HG03060 (cell line): ENCODE data around the gene BICC1.
"Not testable (repeated sequence)": the region's sequence is repeated elsewhere in the genome, so short reads cannot be mapped to it uniquely, and the experiment has no call there.

Experiments
- ATAC-seq: cut with Tn5 transposase; IDR thresholded peaks from one replicate; pipeline ENCODE4 v1.9.1; 2021; ENCODE audit warnings: low read depth, moderate number of reproducible peaks; ENCODE audit not compliant: unreplicated experiment

The BICC1 gene

GRCh38 chr10:58839771-58840170, 327.1 kb downstream of the BICC1 start:
- no peak for ATAC-seq

- no peak for ATAC-seq
These were observed 328.3 kb downstream of the BICC1 start for GRCh38 chr10:58840840-58841435.

GRCh38 chr10:58842860-58843376, 330.2 kb downstream of the BICC1 start:
- no peak for ATAC-seq

DNA sequence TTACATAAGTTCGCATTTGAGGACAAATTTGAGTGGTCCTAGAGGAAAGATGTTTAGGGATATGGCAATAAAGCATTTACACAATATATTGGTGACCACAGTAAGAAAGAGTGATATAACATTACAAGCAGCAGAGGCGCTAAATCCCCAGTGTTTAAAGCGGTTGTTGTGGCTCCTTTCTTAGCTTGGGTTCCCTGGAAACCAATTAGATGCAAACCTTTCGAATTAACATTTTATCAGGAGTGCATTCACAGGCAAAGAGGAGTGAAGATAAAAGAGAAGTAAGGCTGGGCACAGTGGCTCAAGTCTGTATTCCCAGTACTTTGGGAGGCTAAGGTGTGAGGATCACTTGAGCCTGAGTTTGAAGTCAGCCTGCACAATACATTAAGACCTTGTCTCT, 331.1 kb downstream of the BICC1 start:
- no peak for ATAC-seq

- no peak for ATAC-seq
These were observed 332.0 kb downstream of the BICC1 start for GRCh38 chr10:58844680-58845079.

DNA sequence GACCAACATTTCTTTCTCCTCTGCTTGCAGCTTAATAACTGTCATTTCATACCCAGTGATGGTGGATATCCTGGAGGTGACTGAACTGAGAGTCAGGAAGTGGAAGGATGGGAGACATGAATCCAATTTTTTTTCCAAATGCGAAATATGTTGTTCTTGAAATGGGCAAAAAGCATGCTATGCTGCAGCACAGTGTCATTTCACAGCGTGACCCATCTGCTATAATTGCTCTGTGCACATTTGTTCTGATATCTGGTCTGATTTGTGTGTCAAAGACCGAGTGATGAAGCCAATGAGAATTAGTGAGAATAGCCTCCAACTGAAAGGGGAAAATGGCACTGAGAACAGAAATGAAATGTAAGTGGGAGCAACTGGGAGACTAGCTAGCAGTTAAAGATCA, 334.2 kb downstream of the BICC1 start:
- no peak for ATAC-seq

GRCh38 chr10:58851606-58852005, 338.9 kb downstream of the BICC1 start:
- ATAC-seq: no peak

DNA sequence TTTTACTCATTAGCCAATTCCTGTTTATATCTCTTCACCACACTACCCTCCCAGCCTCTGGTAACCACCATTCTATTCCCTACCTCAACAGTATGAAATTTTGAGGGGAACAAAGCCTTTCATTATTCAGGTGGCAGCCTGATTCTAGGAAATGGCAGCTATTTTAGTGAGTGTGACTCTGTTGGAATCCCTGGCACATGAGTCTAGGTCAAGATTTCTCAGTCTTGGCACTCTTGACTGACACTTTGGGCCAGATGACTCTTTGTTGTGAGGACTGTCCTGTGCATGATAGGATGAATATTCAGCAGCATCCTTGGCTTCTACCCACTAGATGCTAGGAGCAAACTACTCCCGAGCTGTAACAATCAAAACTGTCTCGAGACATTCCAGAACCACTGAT, 341.0 kb downstream of the BICC1 start:
- ATAC-seq: no peak

GRCh38 chr10:58854811-58855210, 342.1 kb downstream of the BICC1 start:
- no peak for ATAC-seq

DNA sequence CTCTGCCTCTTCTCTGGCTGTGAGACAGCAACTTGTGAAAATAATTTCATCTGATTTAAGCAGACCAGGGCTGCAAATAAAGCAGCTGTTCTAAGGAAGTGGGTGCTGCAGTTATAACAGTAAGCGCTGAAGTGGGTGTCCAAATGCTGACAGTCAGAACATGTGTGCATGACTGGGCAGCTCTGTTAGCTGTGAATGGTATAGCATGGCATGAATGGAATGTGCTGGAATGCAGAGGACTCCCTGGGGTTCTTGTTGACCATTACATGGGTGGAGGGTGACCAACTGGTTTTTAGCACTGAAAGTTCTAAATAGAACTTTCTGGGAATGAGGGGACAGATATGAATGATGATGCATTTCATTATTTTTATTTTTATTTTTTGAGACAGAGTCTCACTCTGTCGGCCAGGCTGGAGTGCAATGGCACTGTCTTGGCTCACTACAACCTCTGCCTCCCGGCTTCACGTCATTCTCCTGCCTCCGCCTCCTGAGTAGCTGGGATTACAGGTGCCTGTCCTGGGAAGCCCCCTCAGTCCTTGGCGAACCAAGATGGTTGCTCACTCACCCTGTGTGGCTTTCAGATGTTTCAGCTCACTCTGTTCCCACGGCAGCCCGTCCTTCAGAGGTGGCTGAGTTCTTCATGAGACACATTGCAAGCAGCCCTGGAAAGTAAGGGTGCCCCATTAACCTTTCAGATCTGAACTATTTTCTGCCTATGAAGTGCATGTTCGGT, 344.0 kb downstream of the BICC1 start:
- ATAC-seq: no peak

GRCh38 chr10:58857251-58857805, 344.7 kb downstream of the BICC1 start:
- ATAC-seq: no peak

- ATAC-seq: not testable (repeated sequence)
These were observed 345.5 kb downstream of the BICC1 start for GRCh38 chr10:58858123-58858522.

- ATAC-seq: no peak
These were observed 346.9 kb downstream of the BICC1 start for GRCh38 chr10:58859526-58859925.

DNA sequence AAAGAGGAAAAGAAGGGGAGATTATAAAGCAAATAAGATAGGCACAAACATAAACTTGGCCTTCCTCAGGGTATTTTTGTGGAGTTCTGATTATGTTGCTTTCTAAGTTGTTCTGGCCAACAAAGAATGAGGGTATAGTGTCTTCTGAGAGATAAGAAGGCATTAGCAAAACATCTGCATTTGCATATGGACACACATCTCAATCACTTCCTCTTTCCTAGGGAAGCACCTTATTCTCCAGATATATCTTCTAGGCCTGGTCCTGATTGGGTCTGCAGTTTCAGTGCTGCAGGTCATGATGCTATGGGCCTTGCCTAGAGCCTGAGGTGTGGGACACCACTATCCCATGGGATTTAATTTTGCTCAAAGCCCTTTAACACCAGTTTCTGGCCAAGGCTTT, 355.0 kb downstream of the BICC1 start:
- ATAC-seq: no peak

DNA sequence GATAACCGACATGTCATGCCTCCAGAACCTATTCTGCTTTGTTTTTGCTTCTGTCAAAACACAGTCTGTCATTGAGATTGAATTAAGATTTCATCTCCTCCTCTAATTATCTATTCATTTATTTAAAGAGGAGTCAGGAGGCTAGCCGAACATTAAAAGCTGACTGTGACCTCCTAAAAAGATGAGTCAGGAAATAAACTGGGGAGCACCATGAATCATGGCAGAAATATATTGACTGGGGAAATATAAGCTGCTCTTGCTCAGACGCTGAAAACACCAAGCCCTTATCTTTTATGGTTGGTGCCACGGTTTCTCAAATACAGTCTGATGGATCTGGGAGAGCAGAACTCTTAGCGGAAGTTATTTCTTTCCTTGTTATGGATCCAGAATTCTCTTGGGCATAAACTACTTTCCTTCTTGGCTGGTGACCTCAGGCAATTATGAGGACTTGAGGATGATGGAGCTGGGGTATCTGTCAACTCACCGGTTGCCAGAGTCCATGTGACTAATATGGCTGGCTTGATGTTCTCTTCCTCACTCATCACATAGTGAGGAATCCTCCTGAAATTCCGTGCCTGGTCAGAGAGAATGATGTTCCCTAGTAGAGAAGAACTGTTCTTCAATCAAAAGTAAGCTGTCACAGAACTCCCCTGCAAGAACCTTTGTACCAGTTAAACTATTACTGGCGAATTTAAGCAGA, 356.2 kb downstream of the BICC1 start:
- ATAC-seq: no peak

GRCh38 chr10:58870070-58870469, 357.4 kb downstream of the BICC1 start:
- no peak for ATAC-seq

DNA sequence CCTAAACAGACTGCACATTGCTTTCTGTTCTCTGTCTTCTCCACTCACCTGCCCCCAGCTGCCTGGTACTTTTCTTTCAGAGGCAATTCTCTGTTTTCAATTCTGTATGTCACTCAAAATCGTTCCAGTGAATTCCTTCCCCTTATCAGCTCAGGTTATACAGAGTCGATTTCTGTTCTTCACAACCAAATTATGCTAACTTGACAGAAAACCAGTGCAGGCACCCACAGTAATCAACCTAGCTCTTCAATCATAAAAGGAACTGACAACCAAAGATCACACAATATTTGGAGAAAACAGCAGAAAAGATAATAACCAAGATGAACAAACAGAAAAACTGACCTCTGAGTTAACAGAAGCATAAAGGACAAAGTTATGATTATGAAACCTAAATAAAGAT, 360.5 kb downstream of the BICC1 start:
- ATAC-seq: no peak
